Measurements from ENCODE around the gene ABLIM3.
A peak's percentile ranks its signal among the peaks of the same experiment; 100 is the strongest.

ABLIM3 gene

DNA sequence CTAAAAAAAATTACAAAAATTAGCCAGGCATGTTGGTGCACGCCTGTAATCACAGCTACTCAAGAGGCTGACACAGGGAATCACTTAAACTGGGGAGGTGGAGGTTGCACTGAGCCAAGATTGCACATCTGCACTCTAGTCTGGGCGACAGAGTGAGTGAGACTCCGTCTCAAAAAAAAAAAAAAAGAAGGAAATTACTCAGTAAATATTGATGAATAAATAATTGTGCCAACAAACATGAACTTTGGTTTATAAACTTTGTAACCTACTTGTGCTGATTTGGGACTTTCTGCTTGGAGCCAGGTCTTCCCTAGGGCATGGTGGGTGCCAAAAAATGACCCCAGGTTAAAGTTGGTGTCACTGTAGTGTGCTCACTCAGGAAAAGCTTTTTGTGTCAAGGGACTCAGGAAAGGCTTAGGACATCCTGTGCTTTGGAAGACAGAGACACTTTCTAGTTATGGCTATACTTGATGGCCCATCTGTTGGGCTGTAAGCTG is 19.0 kb downstream of the ABLIM3 start:
- no peak for DNase-seq

GRCh38 chr5:149161026-149161687 is 19.9 kb downstream of the ABLIM3 start:
- DNase-seq, result no peak

DNA sequence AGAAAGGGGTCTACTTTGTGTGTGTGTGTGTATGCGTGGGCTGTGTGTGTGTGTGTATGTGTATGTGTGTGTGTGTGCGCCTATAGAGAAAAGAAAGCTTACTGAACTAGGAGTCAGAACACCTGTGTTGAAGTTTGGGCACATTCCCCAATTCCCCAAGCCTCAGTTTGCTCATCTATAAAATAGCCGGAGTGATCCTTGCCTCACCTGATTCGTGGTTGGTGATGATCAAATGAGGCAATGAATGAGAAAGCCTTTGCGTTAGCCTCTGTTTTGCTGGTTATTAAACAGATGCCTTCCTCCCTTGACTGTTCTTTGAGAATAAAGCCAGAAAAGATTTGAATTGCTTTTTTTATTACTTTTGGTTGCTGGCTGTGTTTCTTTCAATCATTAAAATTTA is 20.6 kb downstream of the ABLIM3 start:
- no peak for DNase-seq

GRCh38 chr5:149162401-149163084 is 21.2 kb downstream of the ABLIM3 start:
- DNase-seq, result no peak

DNA sequence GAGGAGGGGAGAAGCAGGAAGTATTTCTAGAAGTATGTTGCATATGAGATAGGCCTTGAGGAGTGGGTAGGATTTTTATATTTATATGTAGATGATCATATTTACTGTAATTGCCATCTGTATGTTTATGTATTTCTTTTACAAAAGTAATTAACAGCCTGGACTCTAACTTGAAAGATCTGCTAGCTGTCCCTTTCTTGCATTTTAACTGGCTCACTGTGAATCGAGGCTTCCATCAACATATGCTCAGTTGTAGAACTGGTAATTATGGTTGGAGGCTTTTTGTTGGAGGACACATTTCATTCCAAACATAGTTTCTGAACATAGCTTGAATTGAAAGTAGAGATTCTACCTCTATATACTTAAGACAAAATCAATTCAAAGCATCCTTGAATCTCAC is 23.4 kb downstream of the ABLIM3 start:
- no peak for DNase-seq

DNA sequence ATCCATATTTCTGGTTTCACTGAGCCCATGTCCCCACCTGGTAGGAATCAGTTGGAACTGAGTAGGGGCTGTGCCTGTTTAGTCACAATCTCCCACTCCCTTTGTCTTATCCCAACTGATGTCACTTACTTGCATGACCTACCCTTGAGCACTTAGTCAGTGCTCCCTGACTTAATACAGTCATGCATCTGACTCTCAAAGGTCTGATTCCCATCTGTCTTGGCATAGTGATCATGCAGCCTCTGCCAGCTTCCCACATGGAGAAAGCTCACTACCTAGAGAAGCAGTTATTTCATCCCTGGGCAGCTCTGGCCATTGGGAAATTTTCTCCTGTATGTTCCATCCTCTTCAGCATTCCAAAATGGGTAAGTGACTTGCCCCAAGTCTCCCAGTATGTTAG is 24.8 kb downstream of the ABLIM3 start:
- no peak for DNase-seq

DNA sequence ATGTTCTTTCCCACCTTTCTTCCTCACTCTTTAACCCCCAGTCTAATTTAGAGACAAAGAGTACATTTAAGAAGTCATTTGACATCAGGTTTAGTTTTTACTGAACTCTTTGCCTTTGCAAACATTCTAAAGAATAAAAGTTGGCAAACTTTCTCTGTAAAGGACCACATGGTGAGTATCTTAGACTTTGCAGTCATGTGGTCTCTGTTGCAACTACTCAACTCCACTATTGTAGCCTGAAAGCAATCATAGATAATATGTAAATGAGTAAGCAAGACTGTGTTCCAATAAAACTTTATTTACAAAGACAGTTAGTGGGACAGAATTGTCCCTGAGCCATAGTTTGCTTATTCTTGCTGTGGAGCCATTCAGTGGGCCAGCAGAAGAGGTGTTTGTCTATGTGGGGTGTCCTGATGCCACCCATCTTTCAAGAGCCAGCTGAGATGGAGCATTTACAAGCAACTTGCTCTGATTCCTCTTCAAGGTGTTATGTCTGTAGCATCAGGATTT is 25.4 kb downstream of the ABLIM3 start:
- no peak for DNase-seq

DNA sequence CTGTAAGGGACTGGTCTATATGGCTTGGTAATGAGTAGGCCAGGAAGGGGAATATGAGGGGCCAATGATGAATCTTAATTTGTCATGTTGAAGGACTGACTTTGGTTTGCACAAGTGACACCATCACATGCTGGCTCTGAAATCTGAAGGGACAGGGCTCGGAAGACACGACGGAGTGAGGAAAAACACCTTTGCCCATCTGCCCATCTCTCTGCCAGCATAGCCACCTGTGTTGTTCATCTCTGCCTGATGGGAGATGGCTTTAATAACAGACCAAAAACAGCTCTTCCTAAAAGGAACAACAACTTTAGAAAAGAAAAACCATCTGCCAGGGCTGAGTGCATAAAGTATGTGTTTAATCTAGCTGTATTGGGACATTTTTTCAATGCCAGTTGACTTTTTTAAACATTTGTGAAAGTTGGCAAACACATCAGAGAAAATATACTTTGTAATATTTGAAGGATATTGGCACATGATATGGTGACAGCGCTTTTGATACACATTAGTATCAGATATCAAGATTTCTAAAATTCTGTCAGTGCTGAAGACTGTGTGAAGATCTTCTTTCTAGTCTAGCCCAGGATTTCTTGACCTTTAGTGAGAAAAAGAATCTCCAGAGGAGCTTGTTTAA is 27.1 kb downstream of the ABLIM3 start:
- no peak for DNase-seq

DNA sequence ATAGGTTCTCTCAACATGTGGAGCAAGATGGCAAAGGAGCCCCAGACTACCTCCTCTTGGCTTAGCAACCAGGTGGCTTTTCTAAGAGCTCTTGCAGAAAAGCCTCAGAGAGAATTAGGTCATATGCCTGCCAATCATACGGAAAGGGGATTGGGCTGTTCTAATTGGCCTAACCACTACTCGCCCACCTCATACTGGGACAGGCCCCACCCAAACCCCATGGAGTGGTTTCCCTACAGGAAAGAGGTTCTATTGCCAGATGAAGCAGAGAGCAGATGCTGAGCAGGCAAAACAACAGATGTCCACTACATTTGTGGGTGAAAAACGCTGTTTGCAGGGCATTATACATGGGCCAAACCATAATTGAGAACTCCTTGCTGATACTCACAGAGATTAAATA is 29.0 kb downstream of the ABLIM3 start:
- no peak for DNase-seq

- DNase-seq, result peak; percentile 62
Observed at GRCh38 chr5:149172261-149172660, 31.0 kb downstream of the ABLIM3 start.

- no peak for DNase-seq
Observed at GRCh38 chr5:149172709-149173505, 31.6 kb downstream of the ABLIM3 start.

GRCh38 chr5:149174847-149175234 is 33.5 kb downstream of the ABLIM3 start:
- no peak for DNase-seq

GRCh38 chr5:149175346-149176105 is 34.2 kb downstream of the ABLIM3 start:
- DNase-seq, result no peak

DNA sequence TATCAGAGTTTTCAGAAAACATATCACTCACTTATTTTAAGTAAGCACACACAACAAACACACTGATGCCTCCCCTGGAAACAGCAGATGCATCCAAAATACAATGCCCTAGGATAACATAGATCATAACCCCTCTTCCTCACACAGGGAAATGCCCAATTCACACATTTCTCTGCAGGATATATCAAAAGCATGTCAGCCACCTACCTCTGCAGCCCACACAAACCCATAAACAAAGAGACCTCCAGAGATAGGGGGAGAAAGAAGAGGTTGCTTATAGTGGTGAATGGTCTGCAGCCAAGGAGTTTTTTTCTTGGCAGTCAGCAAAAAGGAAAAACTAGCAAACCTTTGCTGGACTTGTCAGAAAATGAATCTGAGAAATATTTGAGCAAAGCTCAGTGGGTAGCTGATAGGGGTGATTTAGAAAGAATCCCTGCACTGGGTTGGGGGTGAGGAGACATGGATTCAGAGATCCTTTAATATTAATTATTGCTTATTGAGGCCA is 36.1 kb downstream of the ABLIM3 start:
- no peak for DNase-seq

DNA sequence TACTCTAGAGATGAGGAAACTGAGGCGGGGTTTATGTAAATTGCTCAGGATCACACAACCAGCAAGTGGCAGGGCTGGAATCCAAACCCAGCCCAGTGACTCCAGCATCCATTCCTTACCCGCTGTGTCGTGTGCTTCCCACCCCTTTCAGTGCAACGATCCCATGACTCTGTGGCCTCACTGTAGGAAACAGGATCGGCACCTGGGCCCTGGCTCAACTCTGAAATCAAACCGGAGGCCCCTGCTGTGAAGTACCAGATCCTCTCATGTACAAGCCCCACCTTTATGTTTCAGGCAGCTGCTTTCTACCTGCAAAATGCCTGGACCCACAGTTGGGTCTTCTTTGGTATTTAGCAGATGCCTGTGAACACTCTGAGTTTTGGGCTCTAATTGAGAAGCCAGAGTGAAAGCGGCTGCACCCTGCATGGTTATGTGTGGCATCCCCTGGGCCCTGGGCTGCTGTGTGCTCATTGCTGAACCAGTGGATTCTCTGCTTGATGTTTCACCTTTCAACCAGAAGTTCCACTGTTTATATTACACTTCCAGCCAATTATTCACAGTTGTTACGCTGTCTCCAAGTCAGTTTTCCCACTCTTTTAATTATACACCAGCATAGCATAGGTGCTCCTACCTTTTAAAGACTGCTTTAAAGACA is 36.7 kb downstream of the ABLIM3 start:
- no peak for DNase-seq

DNA sequence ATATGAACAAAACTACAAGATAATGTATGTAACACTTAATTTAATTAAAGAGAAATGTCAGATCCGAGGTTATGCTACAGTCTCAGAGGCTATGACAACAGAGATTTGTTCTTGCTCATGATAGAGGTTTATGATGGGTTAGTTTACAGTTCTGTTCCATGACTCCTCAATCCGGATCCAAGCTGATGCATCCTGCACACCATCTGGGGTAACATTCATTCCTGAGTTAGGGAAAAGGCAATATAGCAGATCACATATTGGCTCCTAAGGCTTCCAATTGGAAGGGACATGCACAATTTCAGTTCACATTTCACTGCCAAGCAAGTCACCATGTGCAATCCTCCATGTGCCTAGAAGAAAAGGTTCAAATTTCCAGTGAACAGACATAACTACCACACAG is 40.4 kb downstream of the ABLIM3 start:
- no peak for DNase-seq

- DNase-seq, result no peak
Observed at GRCh38 chr5:149182241-149182640, 40.9 kb downstream of the ABLIM3 start.

DNA sequence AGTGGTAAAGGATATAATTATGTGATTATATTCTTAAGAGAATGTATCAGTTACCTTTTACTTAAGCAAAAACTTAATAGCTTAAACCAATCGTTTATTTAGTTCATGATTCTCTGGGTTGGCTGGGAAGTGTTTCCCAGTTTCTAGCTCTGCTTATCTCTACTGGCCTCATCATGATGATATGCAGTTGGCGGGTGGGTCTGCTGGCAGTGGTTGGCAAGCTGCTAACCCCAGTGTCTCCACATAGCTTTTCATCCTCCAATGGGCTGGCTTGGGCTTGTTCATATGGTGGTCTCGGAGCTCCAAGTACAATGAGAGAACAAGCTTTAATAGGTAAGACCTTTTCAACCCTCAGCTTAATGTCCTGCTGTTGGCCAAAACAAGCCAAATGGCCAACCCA is 43.8 kb downstream of the ABLIM3 start:
- DNase-seq, result no peak

GRCh38 chr5:149186506-149186905 is 45.2 kb downstream of the ABLIM3 start:
- DNase-seq, result no peak

- DNase-seq, result peak; percentile 23
Observed at GRCh38 chr5:149187617-149188016, 46.3 kb downstream of the ABLIM3 start.

- DNase-seq, result no peak
Observed at GRCh38 chr5:149188383-149188782, 47.1 kb downstream of the ABLIM3 start.
